HepG2 (cell line): Measurements from ENCODE around the gene FAT1. TPM values are rescaled to one million over a fixed set of nuclear protein-coding genes. Genes with fewer than 3 reads are reported as not detected.

ENCODE experiments used
- ATAC-seq: fragments of 200-7000 bp; cut with Tn5 transposase; 3 replicates; pipeline ENCODE4 v1.9.1; 2020; ENCODE audit warnings: mild to moderate bottlenecking, moderate library complexity
- BruUV-seq: library from RNA; stranded (reverse); fragments of 400-500 nt; replicated peaks from 2 replicates; lab custom pipeline; 2021; lab: Mats Ljungman, UMichigan
- CTCF ChIA-PET: fragments of 300-600 bp; formaldehyde crosslinking; extraction: SDS; loops from one replicate; lab custom pipeline; 2021; ENCODE audit warnings: low total read pairs, inconsistent platforms, low intra/inter-chr PET ratio; lab: Yijun Ruan, JAX
- POLR2A ChIA-PET: fragments of 350-600 bp; sonication (Branson Sonifier 250); formaldehyde crosslinking; loops from one replicate; lab custom pipeline; 2020; ENCODE audit warnings: antibody characterized with exemption, inconsistent platforms; lab: Yijun Ruan, JAX
- DNase-seq: peaks from one replicate; pipeline ENCODE4 v3.0.0-alpha.2; 2015; ENCODE audit warnings: low spot score
- FAIRE-seq: peaks from 3 replicates; lab custom pipeline; 2011; peaks lifted over from hg19 to GRCh38; lab: Jason Lieb, UNC
- H2AFZ ChIP-seq: one replicate; pipeline ENCODE4 v1.6.1; 2011; ENCODE audit warnings: low read length, inconsistent platforms
- H3K27ac ChIP-seq: fragments of 300-600 bp; 3 replicates; pipeline ENCODE4 v1.8.0; 2011; ENCODE audit warnings: mixed run types, mild to moderate bottlenecking, mixed read lengths, low read length, inconsistent platforms; ENCODE audit not compliant: insufficient read depth; ENCODE audit errors: extremely low read length
- H3K27me3 ChIP-seq, 2 experiments: fragments of 200-600 bp in 1 of 2; 2 replicates in 1 of 2; 3 replicates in 1 of 2; pipeline versions ENCODE4 v1.6.0 to v1.8.0; 2011; ENCODE audit warnings: low read length in 2 of 2, mild to moderate bottlenecking in 2 of 2, moderate library complexity in 2 of 2, inconsistent platforms in 1 of 2; ENCODE audit not compliant: insufficient read depth in 2 of 2, control insufficient read depth in 1 of 2
- H3K36me3 ChIP-seq, 2 experiments: fragments of 200-600 bp in 1 of 2; replicated peaks in 1 of 2; 2 replicates in 1 of 2; 3 replicates in 1 of 2; pipeline versions ENCODE4 v1.5.1 to v1.8.0; 2011; ENCODE audit warnings: low read length in 2 of 2, inconsistent platforms in 1 of 2; ENCODE audit not compliant: insufficient read depth in 2 of 2, control insufficient read depth in 1 of 2
- H3K4me1 ChIP-seq: 2 replicates; pipeline ENCODE4 v1.5.1; 2012; ENCODE audit warnings: low read length, inconsistent platforms; ENCODE audit not compliant: insufficient read depth
- H3K4me2 ChIP-seq: 2 replicates; pipeline ENCODE4 v1.6.0; 2011; ENCODE audit warnings: low read depth, low read length, inconsistent platforms
- H3K4me3 ChIP-seq, 3 experiments: fragments of 200-600 bp in 1 of 3; sonication (generic), shearing (Covaris generic) in 1 of 3; replicated peaks in 1 of 3; 2 replicates each; pipeline ENCODE4 v1.5.1; 2011 to 2016; ENCODE audit warnings: low read length in 3 of 3, inconsistent platforms in 2 of 3, low read depth in 2 of 3, mild to moderate bottlenecking in 2 of 3, control low read depth in 1 of 3, mixed read lengths in 1 of 3; ENCODE audit not compliant: insufficient read depth in 1 of 3
- H3K79me2 ChIP-seq: one replicate; pipeline ENCODE4 v1.6.1; 2011; ENCODE audit warnings: low read length, inconsistent platforms; ENCODE audit not compliant: insufficient read depth
- H3K9ac ChIP-seq: 2 replicates; pipeline ENCODE4 v1.6.0; 2011; ENCODE audit warnings: mild to moderate bottlenecking, low read depth, low read length, inconsistent platforms; ENCODE audit not compliant: insufficient read depth
- H3K9me3 ChIP-seq: 2 replicates; pipeline ENCODE4 v1.5.1; 2012; ENCODE audit warnings: mild to moderate bottlenecking, low read length
- H4K20me1 ChIP-seq: 2 replicates; pipeline ENCODE4 v1.6.0; 2011; ENCODE audit warnings: inconsistent platforms, mild to moderate bottlenecking, low read length, moderate library complexity; ENCODE audit not compliant: insufficient read depth
- ATM ChIP-seq: fragments of 450-650 bp; IDR thresholded peaks from 2 replicates; pipeline ENCODE4 v1.7.1; 2017; ENCODE audit warnings: mild to moderate bottlenecking, borderline replicate concordance
- HDAC2 ChIP-seq: sonication (generic); formaldehyde crosslinking; IDR thresholded peaks from 2 replicates; pipeline ENCODE4 v1.4.0; 2020; ENCODE audit warnings: missing genetic modification reagents
- KLF13 ChIP-seq: sonication (generic); formaldehyde crosslinking; IDR thresholded peaks from 2 replicates; pipeline ENCODE4 v1.4.0; 2020; ENCODE audit warnings: mild to moderate bottlenecking, missing genetic modification reagents
- SIN3A ChIP-seq: IDR thresholded peaks from 2 replicates; pipeline ENCODE4 v1.6.1; 2011; ENCODE audit warnings: low read depth, mild to moderate bottlenecking, control low read depth, low read length, borderline replicate concordance
- U2AF2 ChIP-seq: fragments of 200-400 bp; formaldehyde crosslinking; IDR thresholded peaks from 2 replicates; pipeline ENCODE4 v1.6.1; 2017; ENCODE audit warnings: low read depth, mild to moderate bottlenecking, low read length
- ZNF18 ChIP-seq: sonication (generic); formaldehyde crosslinking; IDR thresholded peaks from 2 replicates; pipeline ENCODE4 v1.8.0; 2022; ENCODE audit warnings: mild to moderate bottlenecking, missing genetic modification reagents; ENCODE audit not compliant: insufficient replicate concordance
- ZNF235 ChIP-seq: sonication (generic); formaldehyde crosslinking; IDR thresholded peaks from 2 replicates; pipeline ENCODE4 v1.8.1; 2023; ENCODE audit warnings: mild to moderate bottlenecking, missing genetic modification reagents, borderline replicate concordance
- ZNF30 ChIP-seq: sonication (generic); formaldehyde crosslinking; IDR thresholded peaks from 2 replicates; pipeline ENCODE4 v1.5.0; 2020; ENCODE audit warnings: mild to moderate bottlenecking, missing genetic modification reagents
- ZNF598 ChIP-seq: sonication (generic); formaldehyde crosslinking; IDR thresholded peaks from 2 replicates; pipeline ENCODE4 v1.5.1; 2020; ENCODE audit warnings: mild to moderate bottlenecking, missing genetic modification reagents, borderline replicate concordance
- ZNF713 ChIP-seq: sonication (generic); formaldehyde crosslinking; IDR thresholded peaks from 2 replicates; pipeline ENCODE4 v1.4.0; 2020; ENCODE audit warnings: mild to moderate bottlenecking, missing genetic modification reagents
- ZNF747 ChIP-seq: sonication (generic); formaldehyde crosslinking; IDR thresholded peaks from 2 replicates; pipeline ENCODE4 v1.8.1; 2023; ENCODE audit warnings: missing genetic modification reagents, mild to moderate bottlenecking, borderline replicate concordance
- WGBS: methylation state at CpG from one replicate; pipeline ENCODE4 v1.1.6; 2017; ENCODE audit warnings: low lambda C conversion rate; 5-methylcytosine and 5-hydroxymethylcytosine counted together
- in situ Hi-C: cut with HindIII; loops from 2 replicates; pipeline ENCODE4 v1.10.0; 2017; ENCODE audit warnings: low pct_unique_long_range_greater_than_20kb; ENCODE audit not compliant: extremely low pct_ligation_motif_present
- intact Hi-C: fragments of 100-400 bp; cut with micrococcal nuclease; formaldehyde crosslinking; loops from one replicate; pipeline ENCODE4 v1.10.0; 2022; ENCODE audit not compliant: unreplicated experiment
- polyA plus RNA-seq, 8 experiments: library from polyadenylated mRNA; depleted of rRNA in 3 of 8; stranded (reverse) in 7 of 8; unstranded in 1 of 8; fragments of >200 nt; fragmentation: Illumina TruSeq in 4 of 8; extraction: Trizol in 4 of 8; gene quantifications; 2 replicates each; pipeline versions ENCODE4 v1.2.1 to v1.2.3, GENCODE V29; 2011 to 2016; ENCODE audit warnings: low read depth in 4 of 8, missing spikeins in 1 of 8, mixed read lengths in 1 of 8; ENCODE audit not compliant: insufficient read depth in 1 of 8
- total RNA-seq, 5 experiments: library from RNA; depleted of rRNA; stranded (reverse); fragments of >200 nt; fragmentation: Illumina TruSeq; extraction: Trizol; gene quantifications; 2 replicates each; pipeline ENCODE4 v1.2.3, GENCODE V29; 2016; ENCODE audit warnings: low read depth in 1 of 5
- TF ChIP-seq, protein P1 (sequence below): sonication (generic); formaldehyde crosslinking; IDR thresholded peaks from 2 replicates; pipeline ENCODE4 v1.4.0; 2020; ENCODE audit warnings: missing genetic modification reagents

FAT1 gene
- total and polyA plus RNA-seq, 2 of the 13 experiments (the other 11 are each of a cell fraction or from before 2014, with no cell fraction given), result 185 to 216 TPM

- Histone ChIP-seq H3K27ac (no peak overlapping the region), H3K36me3 (peaks cover 34 to 79% of the 10 kb centered on the region in 2 experiments), H3K9me3 (no peaks in the 10 kb centered on the region), H4K20me1 (no peaks in the 10 kb centered on the region), H3K27me3 (no peaks in the 10 kb centered on the region), H3K4me2 (no peak overlapping the region), H3K4me1 (no peaks in the 10 kb centered on the region), H3K9ac (no peak overlapping the region), H3K4me3 (no peak overlapping the region), H2AFZ (no peak overlapping the region), H3K79me2 (no peaks in the 10 kb centered on the region)
- no peak for ATAC-seq
- intact Hi-C loops (no loop called here), in situ Hi-C loops (no loop called here)
- ChIA-PET CTCF (no interaction called here), POLR2A (no interaction called here)
- 97% methylated on average over 5 of the region's 5 CpGs for WGBS
- FAIRE-seq, result no peak
- no TSS peak for BruUV-seq
- no peak for TF ChIP-seq ZNF713 (CRISPR knock-in tag)
- TF ChIP-seq ZNF235 (CRISPR knock-in tag), result no peak
- no peak for TF ChIP-seq ZNF30 (CRISPR knock-in tag)
- no peak for TF ChIP-seq ATM
- no peak for TF ChIP-seq ZNF747 (CRISPR knock-in tag)
- TF ChIP-seq KLF13, result no peak
- TF ChIP-seq, protein P1, sequence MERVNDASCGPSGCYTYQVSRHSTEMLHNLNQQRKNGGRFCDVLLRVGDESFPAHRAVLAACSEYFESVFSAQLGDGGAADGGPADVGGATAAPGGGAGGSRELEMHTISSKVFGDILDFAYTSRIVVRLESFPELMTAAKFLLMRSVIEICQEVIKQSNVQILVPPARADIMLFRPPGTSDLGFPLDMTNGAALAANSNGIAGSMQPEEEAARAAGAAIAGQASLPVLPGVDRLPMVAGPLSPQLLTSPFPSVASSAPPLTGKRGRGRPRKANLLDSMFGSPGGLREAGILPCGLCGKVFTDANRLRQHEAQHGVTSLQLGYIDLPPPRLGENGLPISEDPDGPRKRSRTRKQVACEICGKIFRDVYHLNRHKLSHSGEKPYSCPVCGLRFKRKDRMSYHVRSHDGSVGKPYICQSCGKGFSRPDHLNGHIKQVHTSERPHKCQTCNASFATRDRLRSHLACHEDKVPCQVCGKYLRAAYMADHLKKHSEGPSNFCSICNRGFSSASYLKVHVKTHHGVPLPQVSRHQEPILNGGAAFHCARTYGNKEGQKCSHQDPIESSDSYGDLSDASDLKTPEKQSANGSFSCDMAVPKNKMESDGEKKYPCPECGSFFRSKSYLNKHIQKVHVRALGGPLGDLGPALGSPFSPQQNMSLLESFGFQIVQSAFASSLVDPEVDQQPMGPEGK (CRISPR knock-in tag), result no peak
- TF ChIP-seq ZNF18 (CRISPR knock-in tag), result no peak
- no peak for TF ChIP-seq ZNF598
- no peak for TF ChIP-seq HDAC2 (CRISPR knock-in tag)
- no peak for TF ChIP-seq U2AF2
- TF ChIP-seq SIN3A, result no peak
- DNase-seq, result no peak
These were observed 100.1 kb downstream of the FAT1 start for GRCh38 chr4:186623546-186623945.
